HL-60 (cell line): ENCODE data around the gene ATP4A.

Source experiments
- CTCF ChIP-seq: IDR thresholded peaks from one replicate; pipeline ENCODE4 v1.5.1; 2011; ENCODE audit warnings: low read length, control low read depth, inconsistent platforms; ENCODE audit not compliant: insufficient read depth
- POLR2AphosphoS5 ChIP-seq: IDR thresholded peaks from 2 replicates; pipeline ENCODE4 v1.6.1; 2012; ENCODE audit warnings: low read depth
- SPI1 ChIP-seq: IDR thresholded peaks from 2 replicates; pipeline ENCODE4 v1.6.1; 2012; ENCODE audit warnings: low read depth, mild to moderate bottlenecking, borderline replicate concordance

- TF ChIP-seq CTCF: no peak
- TF ChIP-seq SPI1: no peak
- TF ChIP-seq POLR2AphosphoS5: no peak
Observed at GRCh38 chr19:35510626-35510964, 52.9 kb downstream of the ATP4A start.
